GM18867 (cell line): ENCODE results near the gene LGR5.
"Not testable (repeated sequence)": the region's sequence is repeated elsewhere in the genome, so short reads cannot be mapped to it uniquely, and the experiment has no call there.

Experiments used
- ATAC-seq: cut with Tn5 transposase; IDR thresholded peaks from one replicate; pipeline ENCODE4 v1.9.1; 2021; ENCODE audit warnings: mild to moderate bottlenecking, moderate library complexity; ENCODE audit not compliant: unreplicated experiment

The LGR5 gene

GRCh38 chr12:71538807-71539206 is 99.2 kb downstream of the LGR5 start:
- no peak for ATAC-seq

GRCh38 chr12:71541583-71541982 is 102.0 kb downstream of the LGR5 start:
- no peak for ATAC-seq

GRCh38 chr12:71546322-71546861 is 106.8 kb downstream of the LGR5 start:
- no peak for ATAC-seq

- no peak for ATAC-seq
Measured at GRCh38 chr12:71548893-71549292, 109.3 kb downstream of the LGR5 start.

- ATAC-seq, result no peak
Measured at GRCh38 chr12:71551529-71551928, 111.9 kb downstream of the LGR5 start.

- no peak for ATAC-seq
Measured at GRCh38 chr12:71552728-71553501, 113.3 kb downstream of the LGR5 start.

- ATAC-seq, result no peak
Measured at GRCh38 chr12:71555191-71555590, 115.6 kb downstream of the LGR5 start.

- not testable (repeated sequence) for ATAC-seq
Measured at GRCh38 chr12:71555789-71556188, 116.2 kb downstream of the LGR5 start.

- no peak for ATAC-seq
Measured at GRCh38 chr12:71556448-71556847, 116.8 kb downstream of the LGR5 start.

- ATAC-seq, result no peak
Measured at GRCh38 chr12:71556875-71557274, 117.3 kb downstream of the LGR5 start.

- no peak for ATAC-seq
Measured at GRCh38 chr12:71558445-71558844, 118.8 kb downstream of the LGR5 start.

GRCh38 chr12:71562676-71563595 is 123.3 kb downstream of the LGR5 start:
- ATAC-seq, result no peak

GRCh38 chr12:71565535-71565934 is 125.9 kb downstream of the LGR5 start:
- no peak for ATAC-seq

GRCh38 chr12:71566655-71567054 is 127.1 kb downstream of the LGR5 start:
- ATAC-seq, result no peak

GRCh38 chr12:71567537-71567936 is 127.9 kb downstream of the LGR5 start:
- ATAC-seq, result no peak

- ATAC-seq, result not testable (repeated sequence)
Measured at GRCh38 chr12:71569885-71570284, 130.3 kb downstream of the LGR5 start.

- no peak for ATAC-seq
Measured at GRCh38 chr12:71576496-71576895, 136.9 kb downstream of the LGR5 start.

GRCh38 chr12:71578694-71579258 is 139.2 kb downstream of the LGR5 start:
- ATAC-seq, result no peak

- no peak for ATAC-seq
Measured at GRCh38 chr12:71581206-71581605, 141.6 kb downstream of the LGR5 start.

GRCh38 chr12:71582925-71583324 is 143.3 kb downstream of the LGR5 start:
- no peak for ATAC-seq

GRCh38 chr12:71584356-71584755 is 144.8 kb downstream of the LGR5 start:
- ATAC-seq, result no peak
